Lower lobe of right lung (tissue), 2 donors: ENCODE results near the gene CRY1. TPM values are rescaled to one million over a fixed set of nuclear protein-coding genes. Genes with fewer than 3 reads are reported as not detected.

ENCODE experiments used
- ATAC-seq, 2 donors: fragments of 200-7000 bp; cut with Tn5 transposase; one replicate each; pipeline ENCODE4 v1.9.1; 2020 to 2022; ENCODE audit warnings: mild to moderate bottlenecking in 2 of 2, moderate library complexity in 2 of 2
- DNase-seq: peaks from one replicate; pipeline ENCODE4 v3.0.0-alpha.2; 2020
- H3K27ac ChIP-seq: fragments of 200-600 bp; one replicate; pipeline ENCODE4 v1.8.0; 2022
- H3K27me3 ChIP-seq: fragments of 200-600 bp; one replicate; pipeline ENCODE4 v1.8.0; 2022; ENCODE audit warnings: low read depth
- H3K36me3 ChIP-seq: fragments of 200-600 bp; one replicate; pipeline ENCODE4 v1.8.0; 2022; ENCODE audit warnings: mild to moderate bottlenecking
- H3K4me1 ChIP-seq: fragments of 200-600 bp; one replicate; pipeline ENCODE4 v1.8.0; 2022
- H3K4me3 ChIP-seq: fragments of 200-600 bp; one replicate; pipeline ENCODE4 v1.8.0; 2022; ENCODE audit warnings: mild to moderate bottlenecking
- H3K9me3 ChIP-seq: fragments of 200-600 bp; one replicate; pipeline ENCODE4 v1.8.0; 2022
- intact Hi-C: fragments of 100-400 bp; cut with DNase I; formaldehyde crosslinking; loops from one replicate; pipeline ENCODE4 v1.11.0; 2022
- total RNA-seq: library from RNA; stranded (reverse); fragmentation: NEBNext Ultra II Directional; extraction: Animal tissue kit (Norgen Biotek cat#: 25700); gene quantifications from one replicate; pipeline ENCODE4 v1.2.1, GENCODE V29; 2021
- TF ChIP-seq, protein P1 (sequence below): fragments of 200-600 bp; IDR thresholded peaks from one replicate; pipeline ENCODE4 v1.8.0; 2022; ENCODE audit warnings: antibody characterized with exemption, mild to moderate bottlenecking
- donor health status: DM: no; HTN: yes; CAD: no; lungs with severe emphysema.

The CRY1 gene
- total RNA-seq, 1 donor from 2014 or later, result 18.8 TPM

DNA sequence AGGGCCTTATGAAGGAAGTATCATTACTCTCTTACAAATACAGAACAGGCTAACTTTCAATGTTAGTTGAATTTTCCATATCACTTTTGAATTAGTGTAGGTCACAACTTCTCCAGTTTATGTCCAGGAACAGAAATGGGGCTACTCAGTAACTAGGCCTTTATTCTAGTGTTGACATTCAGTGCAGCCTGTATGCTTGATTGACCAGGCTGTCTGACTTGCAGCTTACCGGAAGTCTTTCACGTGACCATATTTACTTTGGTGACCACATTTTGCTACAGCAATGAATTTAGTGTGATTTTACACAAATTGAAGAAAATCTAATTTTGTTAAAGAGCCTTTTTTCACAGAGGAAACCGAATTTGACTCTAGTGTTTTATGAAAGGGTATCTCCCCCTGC is 118.8 kb downstream of the CRY1 start:
- Histone ChIP-seq H3K4me1 (peaks cover 25% of the 10 kb centered on the region), H3K27me3 (no peaks in the 10 kb centered on the region), H3K36me3 (peaks cover 25% of the 10 kb centered on the region), H3K9me3 (no peaks in the 10 kb centered on the region), H3K4me3 (no peak overlapping the region), H3K27ac (no peak overlapping the region)
- TF ChIP-seq, protein P1, sequence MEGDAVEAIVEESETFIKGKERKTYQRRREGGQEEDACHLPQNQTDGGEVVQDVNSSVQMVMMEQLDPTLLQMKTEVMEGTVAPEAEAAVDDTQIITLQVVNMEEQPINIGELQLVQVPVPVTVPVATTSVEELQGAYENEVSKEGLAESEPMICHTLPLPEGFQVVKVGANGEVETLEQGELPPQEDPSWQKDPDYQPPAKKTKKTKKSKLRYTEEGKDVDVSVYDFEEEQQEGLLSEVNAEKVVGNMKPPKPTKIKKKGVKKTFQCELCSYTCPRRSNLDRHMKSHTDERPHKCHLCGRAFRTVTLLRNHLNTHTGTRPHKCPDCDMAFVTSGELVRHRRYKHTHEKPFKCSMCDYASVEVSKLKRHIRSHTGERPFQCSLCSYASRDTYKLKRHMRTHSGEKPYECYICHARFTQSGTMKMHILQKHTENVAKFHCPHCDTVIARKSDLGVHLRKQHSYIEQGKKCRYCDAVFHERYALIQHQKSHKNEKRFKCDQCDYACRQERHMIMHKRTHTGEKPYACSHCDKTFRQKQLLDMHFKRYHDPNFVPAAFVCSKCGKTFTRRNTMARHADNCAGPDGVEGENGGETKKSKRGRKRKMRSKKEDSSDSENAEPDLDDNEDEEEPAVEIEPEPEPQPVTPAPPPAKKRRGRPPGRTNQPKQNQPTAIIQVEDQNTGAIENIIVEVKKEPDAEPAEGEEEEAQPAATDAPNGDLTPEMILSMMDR, result no peak
- DNase-seq (no peak), ATAC-seq (peak in 1 of 2 donors; percentile 46)
- intact Hi-C loops, result no loop called here

DNA sequence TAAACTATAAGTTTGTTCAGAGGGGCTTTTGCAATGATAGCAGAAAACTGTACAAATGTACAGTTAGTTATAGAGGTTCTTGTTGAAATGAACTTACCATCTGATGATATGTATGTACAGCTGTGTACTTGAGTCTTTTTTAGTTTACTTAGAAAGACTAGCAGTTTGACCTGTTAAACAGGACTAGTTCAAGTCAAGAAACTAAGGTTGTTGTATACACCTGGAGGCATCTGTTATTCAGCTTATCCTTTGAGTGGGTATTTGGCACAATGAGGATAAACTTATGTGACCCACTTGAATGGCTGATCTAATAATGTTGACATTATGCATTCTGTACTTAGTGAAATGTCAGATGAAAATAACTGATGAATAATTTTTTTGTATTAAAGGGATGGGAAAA is 119.8 kb downstream of the CRY1 start:
- no peak for DNase-seq
- Histone ChIP-seq H3K9me3 (no peaks in the 10 kb centered on the region), H3K27me3 (no peaks in the 10 kb centered on the region), H3K4me1 (peaks cover 23% of the 10 kb centered on the region), H3K36me3 (peaks cover 26% of the 10 kb centered on the region), H3K4me3 (no peak overlapping the region), H3K27ac (no peak overlapping the region)
- intact Hi-C loops, result no loop called here
- no peak for ATAC-seq
- TF ChIP-seq, protein P1, result no peak

DNA sequence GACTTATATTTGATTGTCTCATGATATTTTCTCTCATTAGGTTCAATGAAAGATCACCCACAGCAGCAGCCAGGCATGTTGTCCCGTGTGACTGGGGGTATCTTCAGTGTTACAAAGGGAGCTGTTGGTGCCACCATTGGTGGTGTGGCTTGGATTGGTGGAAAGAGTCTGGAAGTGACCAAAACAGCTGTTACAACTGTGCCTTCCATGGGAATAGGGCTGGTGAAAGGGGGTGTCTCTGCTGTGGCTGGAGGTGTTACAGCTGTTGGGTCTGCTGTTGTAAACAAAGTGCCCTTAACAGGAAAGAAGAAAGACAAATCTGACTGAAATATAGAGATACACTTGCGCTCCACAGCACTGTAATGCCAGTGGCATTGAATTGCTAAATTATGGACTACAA is 122.3 kb downstream of the CRY1 start:
- TF ChIP-seq, protein P1, result no peak

DNA sequence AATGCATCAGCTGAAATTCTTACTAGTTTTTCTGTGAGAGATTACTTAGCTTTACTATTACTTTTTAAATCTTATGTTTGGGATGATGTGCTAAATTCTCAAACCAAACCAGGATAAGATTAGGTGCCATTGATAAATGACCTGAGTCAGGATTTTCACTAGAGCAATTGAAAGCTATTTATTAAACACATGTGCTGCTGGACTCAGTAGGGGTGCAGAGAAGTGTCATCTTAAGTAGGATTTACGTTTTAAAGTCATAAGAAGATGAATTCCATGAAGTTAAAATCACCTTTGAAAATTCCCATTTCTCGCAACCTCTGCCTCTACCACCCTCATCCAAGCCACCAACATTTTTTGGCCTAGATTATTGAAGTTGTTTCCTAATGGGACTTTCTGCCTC is 128.8 kb downstream of the CRY1 start:
- Histone ChIP-seq H3K27me3 (no peaks in the 10 kb centered on the region), H3K9me3 (no peaks in the 10 kb centered on the region), H3K36me3 (peaks cover 32% of the 10 kb centered on the region), H3K4me1 (peaks cover 6% of the 10 kb centered on the region), H3K4me3 (no peak overlapping the region), H3K27ac (no peak overlapping the region)
- intact Hi-C loops, result no loop called here
- no peak for ATAC-seq
- TF ChIP-seq, protein P1, result no peak
- DNase-seq, result no peak

More for the DNA sequence above, 122.3 kb downstream of the CRY1 start:
- H3K36me3 ChIP-seq, result peaks cover 47% of the 10 kb centered on the region
- H3K4me3 ChIP-seq, result no peak overlapping the region
- H3K27ac ChIP-seq, result no peak overlapping the region
- ATAC-seq (no peak), DNase-seq (no peak)
- no peaks in the 10 kb centered on the region for H3K9me3 ChIP-seq
- H3K4me1 ChIP-seq, result peaks cover 13% of the 10 kb centered on the region
- no peaks in the 10 kb centered on the region for H3K27me3 ChIP-seq
- intact Hi-C loops, result no loop called here

DNA sequence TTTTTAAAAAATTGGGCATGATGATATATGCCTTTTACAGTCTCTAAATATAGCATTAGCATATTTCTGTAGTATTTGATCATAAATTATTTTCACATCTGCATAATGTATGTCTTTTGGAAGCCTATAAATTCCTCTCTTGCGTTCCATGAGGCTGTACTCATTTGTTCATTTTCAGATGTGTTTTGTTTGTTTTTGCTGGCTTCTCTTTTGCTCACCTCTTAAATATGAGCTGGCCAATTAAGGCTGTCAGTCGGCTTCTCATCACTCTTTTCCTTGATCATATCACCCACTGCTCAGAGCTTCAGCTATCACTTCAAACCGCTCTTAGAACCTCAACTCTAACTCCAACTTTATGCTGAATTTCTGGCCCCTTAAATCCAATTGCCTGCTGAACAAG is 131.1 kb downstream of the CRY1 start:
- no peak for ATAC-seq
- no peak for DNase-seq
- no peak overlapping the region for H3K4me3 ChIP-seq
- no peaks in the 10 kb centered on the region for H3K9me3 ChIP-seq
- H3K4me1 ChIP-seq, result peaks cover 21% of the 10 kb centered on the region
- no peak overlapping the region for H3K27ac ChIP-seq
- no peaks in the 10 kb centered on the region for H3K27me3 ChIP-seq
- peaks cover 18% of the 10 kb centered on the region for H3K36me3 ChIP-seq
- intact Hi-C loops, result no loop called here
- TF ChIP-seq, protein P1, result no peak

DNA sequence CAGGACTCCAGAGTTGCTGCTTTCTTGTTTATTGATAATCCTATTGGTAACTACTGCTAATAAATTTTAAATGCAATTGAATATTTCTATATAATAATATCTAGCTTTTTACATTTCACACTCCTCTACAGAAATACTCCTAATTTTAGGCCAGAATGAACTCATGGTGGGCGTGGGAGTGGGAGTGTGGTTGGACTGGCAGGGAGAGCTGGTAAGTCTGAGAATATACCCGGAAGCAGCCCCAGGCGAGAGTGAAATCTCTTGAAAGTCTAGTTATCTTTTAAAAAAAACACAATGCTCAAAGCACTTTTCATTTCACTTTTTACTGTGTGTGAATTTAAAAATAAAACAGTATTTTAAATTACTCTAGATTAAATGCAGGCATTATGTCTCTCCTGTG is 132.9 kb downstream of the CRY1 start:
- H3K9me3 ChIP-seq, result no peaks in the 10 kb centered on the region
- DNase-seq (no peak), ATAC-seq (no peak)
- no peak overlapping the region for H3K27ac ChIP-seq
- H3K4me1 ChIP-seq, result peaks cover 23% of the 10 kb centered on the region
- H3K27me3 ChIP-seq, result no peaks in the 10 kb centered on the region
- TF ChIP-seq, protein P1, result no peak
- intact Hi-C loops, result no loop called here
- H3K36me3 ChIP-seq, result peaks cover 9% of the 10 kb centered on the region
- no peak overlapping the region for H3K4me3 ChIP-seq
